ENCODE data around the gene PPP1CA. TPM values are rescaled to one million over a fixed set of nuclear protein-coding genes. Genes with fewer than 3 reads are reported as not detected.

Gene PPP1CA
- total RNA-seq, 1 donor from 2014 or later = 163 TPM

DNA sequence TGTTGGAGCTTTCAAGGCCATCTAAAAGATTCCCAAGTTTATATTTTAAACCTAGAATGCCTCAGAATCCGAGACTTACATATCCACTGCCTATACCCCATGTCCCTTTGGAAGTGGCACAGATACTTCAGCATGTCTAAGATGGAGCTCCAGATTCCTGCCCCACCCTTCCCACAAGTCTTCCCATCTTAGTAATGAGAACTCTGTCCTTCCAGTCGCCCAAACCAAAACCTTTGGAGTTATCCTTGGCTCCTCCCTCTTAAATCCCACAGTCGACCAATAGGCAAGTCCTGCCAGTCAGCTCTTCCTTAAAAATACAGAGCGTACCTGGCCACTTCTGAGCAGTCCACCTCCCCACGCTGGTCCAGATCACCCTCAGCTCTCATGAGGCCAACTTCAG, 52.6 kb downstream of the PPP1CA start:
- Mint-ChIP-seq H3K36me3 (ENCODE audit: unreplicated experiment) (no peaks in the 10 kb centered on the region), H3K27me3 (ENCODE audit: unreplicated experiment) (peaks cover 12% of the 10 kb centered on the region), H3K9me3 (ENCODE audit: unreplicated experiment) (peaks cover 7% of the 10 kb centered on the region), H3K4me1 (ENCODE audit: low read depth, unreplicated experiment) (peaks cover 22% of the 10 kb centered on the region), H3K4me3 (ENCODE audit: unreplicated experiment) (peak overlapping the region; percentile 48), H3K27ac (ENCODE audit: unreplicated experiment) (peak overlapping the region; percentile 31)
- no peak for DNase-seq
- no peak for TF ChIP-seq CTCF (IDR thresholded peaks at IDR 0.05; ENCODE audit: partially characterized antibody, unreplicated experiment)

Other genes starting within 250 kb of the PPP1CA start
- gene GRK2, start 135.4 kb downstream of the PPP1CA start, total RNA-seq (ENCODE audit: unreplicated experiment) = 52.2 TPM
- gene ANKRD13D, start 112.6 kb downstream of the PPP1CA start, total RNA-seq (ENCODE audit: unreplicated experiment) = 109 TPM
- gene SSH3, start 98.3 kb downstream of the PPP1CA start, total RNA-seq (ENCODE audit: unreplicated experiment) = 8.3 TPM
- gene POLD4, start 48.3 kb downstream of the PPP1CA start, total RNA-seq (ENCODE audit: unreplicated experiment) = 15.4 TPM
- not detected for gene CLCF1, start 28.3 kb downstream of the PPP1CA start, total RNA-seq (ENCODE audit: unreplicated experiment)
- gene RAD9A, start 9.9 kb downstream of the PPP1CA start, total RNA-seq (ENCODE audit: unreplicated experiment) = 12.1 TPM
- not detected for gene TBC1D10C, start 2.2 kb upstream of the PPP1CA start, total RNA-seq (ENCODE audit: unreplicated experiment)
- gene CARNS1, start 13.8 kb upstream of the PPP1CA start, total RNA-seq (ENCODE audit: unreplicated experiment) = 0.07 TPM
- 69.0 TPM for gene RPS6KB2, start 26.6 kb upstream of the PPP1CA start, total RNA-seq (ENCODE audit: unreplicated experiment)
- 2.1 TPM for gene PTPRCAP, start 35.8 kb upstream of the PPP1CA start, total RNA-seq (ENCODE audit: unreplicated experiment)
- gene CORO1B, start 41.6 kb upstream of the PPP1CA start, total RNA-seq (ENCODE audit: unreplicated experiment) = 88.8 TPM
- gene GPR152, start 50.9 kb upstream of the PPP1CA start, total RNA-seq (ENCODE audit: unreplicated experiment) = not detected
- not detected for gene CABP4, start 53.5 kb upstream of the PPP1CA start, total RNA-seq (ENCODE audit: unreplicated experiment)
- gene TMEM134, start 67.4 kb upstream of the PPP1CA start, total RNA-seq (ENCODE audit: unreplicated experiment) = 41.9 TPM
- 43.0 TPM for gene AIP, start 81.2 kb upstream of the PPP1CA start, total RNA-seq (ENCODE audit: unreplicated experiment)
- gene PITPNM1, start 103.5 kb upstream of the PPP1CA start, total RNA-seq (ENCODE audit: unreplicated experiment) = 25.6 TPM
- gene CDK2AP2, start 106.3 kb upstream of the PPP1CA start, total RNA-seq (ENCODE audit: unreplicated experiment) = 21.9 TPM
- gene CABP2, start 121.6 kb upstream of the PPP1CA start, total RNA-seq (ENCODE audit: unreplicated experiment) = not detected
- 712 TPM for gene GSTP1, start 182.0 kb upstream of the PPP1CA start, total RNA-seq (ENCODE audit: unreplicated experiment)
- gene NDUFV1, start 205.1 kb upstream of the PPP1CA start, total RNA-seq (ENCODE audit: unreplicated experiment) = 216 TPM
- gene NUDT8, start 228.1 kb upstream of the PPP1CA start, total RNA-seq (ENCODE audit: unreplicated experiment) = 5.8 TPM
- not detected for gene TBX10, start 237.9 kb upstream of the PPP1CA start, total RNA-seq (ENCODE audit: unreplicated experiment)
- not detected for gene ACY3, start 248.9 kb upstream of the PPP1CA start, total RNA-seq (ENCODE audit: unreplicated experiment)

Measured in glutamatergic neuron (in vitro differentiated cells).